Measurements from ENCODE around the gene FUT8.

The FUT8 gene

DNA sequence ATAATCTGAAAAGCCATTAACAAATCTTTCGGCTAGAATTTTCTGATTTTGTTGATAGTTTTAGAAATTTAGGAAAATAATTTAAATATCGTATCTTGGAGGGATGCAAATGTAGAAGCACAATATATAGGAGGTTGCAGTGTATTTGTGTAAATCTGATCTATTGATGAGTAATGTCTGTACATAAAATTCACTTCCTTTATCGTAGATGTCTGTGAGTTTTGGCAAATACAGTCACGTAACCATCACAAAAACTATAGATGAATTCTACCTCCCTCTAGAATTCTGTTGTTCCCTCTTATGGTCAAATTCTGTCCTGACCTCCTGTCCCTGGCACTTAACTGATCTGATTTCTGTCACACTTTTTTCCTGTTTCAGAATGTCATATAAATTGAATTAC lies 151.8 kb downstream of the FUT8 start:
- Histone ChIP-seq H3K4me1 (ENCODE audit: insufficient read depth, low read length, poor library complexity, severe bottlenecking) (no peaks in the 10 kb centered on the region), H2AFZ (ENCODE audit: low read length) (no peak overlapping the region), H3K4me2 (ENCODE audit: low read depth, low read length, poor library complexity, severe bottlenecking) (no peak overlapping the region), H3K36me3 (ENCODE audit: insufficient read depth, low read length) (peaks cover 22% of the 10 kb centered on the region), H3F3A (ENCODE audit: low read depth) (no peaks in the 10 kb centered on the region), H4K20me1 (ENCODE audit: insufficient read depth, low read length, poor library complexity, severe bottlenecking) (no peaks in the 10 kb centered on the region), H3K9ac (ENCODE audit: low read depth, low read length, poor library complexity, severe bottlenecking) (no peak overlapping the region), H3K9me2 (replicated peaks; ENCODE audit: low read depth, low read length) (no peaks in the 10 kb centered on the region), H3K27me3 (ENCODE audit: insufficient read depth, low read length, poor library complexity, severe bottlenecking) (no peaks in the 10 kb centered on the region), H3K4me3 (ENCODE audit: low read length, poor library complexity, severe bottlenecking) (no peak overlapping the region), H3K9me3 (ENCODE audit: insufficient read depth, low read depth, low read length) (no peaks in the 10 kb centered on the region), H3K79me2 (ENCODE audit: insufficient read depth, low read length) (no peaks in the 10 kb centered on the region; the same call in 1 of the 2 replicates)
- TF ChIP-seq, protein P1, sequence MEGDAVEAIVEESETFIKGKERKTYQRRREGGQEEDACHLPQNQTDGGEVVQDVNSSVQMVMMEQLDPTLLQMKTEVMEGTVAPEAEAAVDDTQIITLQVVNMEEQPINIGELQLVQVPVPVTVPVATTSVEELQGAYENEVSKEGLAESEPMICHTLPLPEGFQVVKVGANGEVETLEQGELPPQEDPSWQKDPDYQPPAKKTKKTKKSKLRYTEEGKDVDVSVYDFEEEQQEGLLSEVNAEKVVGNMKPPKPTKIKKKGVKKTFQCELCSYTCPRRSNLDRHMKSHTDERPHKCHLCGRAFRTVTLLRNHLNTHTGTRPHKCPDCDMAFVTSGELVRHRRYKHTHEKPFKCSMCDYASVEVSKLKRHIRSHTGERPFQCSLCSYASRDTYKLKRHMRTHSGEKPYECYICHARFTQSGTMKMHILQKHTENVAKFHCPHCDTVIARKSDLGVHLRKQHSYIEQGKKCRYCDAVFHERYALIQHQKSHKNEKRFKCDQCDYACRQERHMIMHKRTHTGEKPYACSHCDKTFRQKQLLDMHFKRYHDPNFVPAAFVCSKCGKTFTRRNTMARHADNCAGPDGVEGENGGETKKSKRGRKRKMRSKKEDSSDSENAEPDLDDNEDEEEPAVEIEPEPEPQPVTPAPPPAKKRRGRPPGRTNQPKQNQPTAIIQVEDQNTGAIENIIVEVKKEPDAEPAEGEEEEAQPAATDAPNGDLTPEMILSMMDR (conservative IDR thresholded peaks at IDR 0.05; ENCODE audit: low read length), result no peak
- no peak for TF ChIP-seq EZH2phosphoT487 (IDR thresholded peaks at IDR 0.05; ENCODE audit: borderline replicate concordance)

- TF ChIP-seq, protein P1 (conservative IDR thresholded peaks at IDR 0.05; ENCODE audit: low read length), result no peak
- no peak for TF ChIP-seq EZH2phosphoT487 (IDR thresholded peaks at IDR 0.05; ENCODE audit: borderline replicate concordance)
- no peaks in the 10 kb centered on the region for H3F3A ChIP-seq (ENCODE audit: low read depth)
- H3K27me3 ChIP-seq (ENCODE audit: insufficient read depth, low read length, poor library complexity, severe bottlenecking), result no peaks in the 10 kb centered on the region
- H3K4me3 ChIP-seq (ENCODE audit: low read length, poor library complexity, severe bottlenecking), result no peak overlapping the region
- H3K9me2 ChIP-seq (replicated peaks; ENCODE audit: low read depth, low read length), result no peaks in the 10 kb centered on the region
- H3K9me3 ChIP-seq (ENCODE audit: insufficient read depth, low read depth, low read length), result no peaks in the 10 kb centered on the region
- H3K4me1 ChIP-seq (ENCODE audit: insufficient read depth, low read length, poor library complexity, severe bottlenecking), result no peaks in the 10 kb centered on the region
- H4K20me1 ChIP-seq (ENCODE audit: insufficient read depth, low read length, poor library complexity, severe bottlenecking), result no peaks in the 10 kb centered on the region
- no peak overlapping the region for H2AFZ ChIP-seq (ENCODE audit: low read length)
- H3K79me2 ChIP-seq (ENCODE audit: insufficient read depth, low read length), result peaks cover 13% of the 10 kb centered on the region
- H3K9ac ChIP-seq (ENCODE audit: low read depth, low read length, poor library complexity, severe bottlenecking), result no peak overlapping the region
- H3K4me2 ChIP-seq (ENCODE audit: low read depth, low read length, poor library complexity, severe bottlenecking), result no peak overlapping the region
- peaks cover 22% of the 10 kb centered on the region for H3K36me3 ChIP-seq (ENCODE audit: insufficient read depth, low read length)
Measured at GRCh38 chr14:65565948-65566347, 153.4 kb downstream of the FUT8 start.

GRCh38 chr14:65566820-65567522 lies 154.4 kb downstream of the FUT8 start:
- Histone ChIP-seq H3K4me2 (ENCODE audit: low read depth, low read length, poor library complexity, severe bottlenecking) (no peak overlapping the region), H2AFZ (ENCODE audit: low read length) (no peak overlapping the region), H3K27me3 (ENCODE audit: insufficient read depth, low read length, poor library complexity, severe bottlenecking) (no peaks in the 10 kb centered on the region), H3K36me3 (ENCODE audit: insufficient read depth, low read length) (peaks cover 15% of the 10 kb centered on the region), H3K9me2 (replicated peaks; ENCODE audit: low read depth, low read length) (no peaks in the 10 kb centered on the region), H3K4me1 (ENCODE audit: insufficient read depth, low read length, poor library complexity, severe bottlenecking) (no peaks in the 10 kb centered on the region), H4K20me1 (ENCODE audit: insufficient read depth, low read length, poor library complexity, severe bottlenecking) (no peaks in the 10 kb centered on the region), H3K4me3 (ENCODE audit: low read length, poor library complexity, severe bottlenecking) (no peak overlapping the region), H3K9me3 (ENCODE audit: insufficient read depth, low read depth, low read length) (no peaks in the 10 kb centered on the region), H3F3A (ENCODE audit: low read depth) (no peaks in the 10 kb centered on the region), H3K79me2 (ENCODE audit: insufficient read depth, low read length) (peaks cover 13% of the 10 kb centered on the region), H3K9ac (ENCODE audit: low read depth, low read length, poor library complexity, severe bottlenecking) (no peak overlapping the region)
- TF ChIP-seq, protein P1 (conservative IDR thresholded peaks at IDR 0.05; ENCODE audit: low read length), result no peak
- no peak for TF ChIP-seq EZH2phosphoT487 (IDR thresholded peaks at IDR 0.05; ENCODE audit: borderline replicate concordance)

All from Loucy (cell line).